DMS53 treated with DMSO at 0.1 percent for 48 hours (cell line): ENCODE measurements around the gene PLIN1.
A peak's percentile ranks its signal among the peaks of the same experiment; 100 is the strongest.

Experiments used
- DNase-seq: peaks from one replicate; lab custom pipeline; 2025; ENCODE audit not compliant: unreplicated experiment; lab: John Stamatoyannopoulos, UW

The PLIN1 gene

GRCh38 chr15:89654301-89654761 is 24.8 kb downstream of the PLIN1 start:
- no peak for DNase-seq

- no peak for DNase-seq
Observed at GRCh38 chr15:89653578-89653977, 25.6 kb downstream of the PLIN1 start.

GRCh38 chr15:89652666-89653065 is 26.5 kb downstream of the PLIN1 start:
- DNase-seq, result no peak

- DNase-seq, result no peak
Observed at GRCh38 chr15:89652131-89652530, 27.0 kb downstream of the PLIN1 start.

GRCh38 chr15:89649716-89650115 is 29.5 kb downstream of the PLIN1 start:
- no peak for DNase-seq

GRCh38 chr15:89649013-89649625 is 30.0 kb downstream of the PLIN1 start:
- no peak for DNase-seq

- DNase-seq, result no peak
Observed at GRCh38 chr15:89648106-89649012, 30.8 kb downstream of the PLIN1 start.

- peak; percentile 15 for DNase-seq
Observed at GRCh38 chr15:89647191-89647851, 31.8 kb downstream of the PLIN1 start.

- DNase-seq, result no peak
Observed at GRCh38 chr15:89646416-89647141, 32.6 kb downstream of the PLIN1 start.

- no peak for DNase-seq
Observed at GRCh38 chr15:89645680-89646079, 33.5 kb downstream of the PLIN1 start.

GRCh38 chr15:89642106-89642505 is 37.1 kb downstream of the PLIN1 start:
- DNase-seq, result no peak

- no peak for DNase-seq
Observed at GRCh38 chr15:89641053-89641452, 38.1 kb downstream of the PLIN1 start.

- DNase-seq, result no peak
Observed at GRCh38 chr15:89640245-89640644, 38.9 kb downstream of the PLIN1 start.

- DNase-seq, result no peak
Observed at GRCh38 chr15:89633585-89633984, 45.6 kb downstream of the PLIN1 start.

- DNase-seq, result no peak
Observed at GRCh38 chr15:89632563-89633430, 46.4 kb downstream of the PLIN1 start.

- DNase-seq, result no peak
Observed at GRCh38 chr15:89631902-89632264, 47.3 kb downstream of the PLIN1 start.

- DNase-seq, result no peak
Observed at GRCh38 chr15:89630974-89631901, 47.9 kb downstream of the PLIN1 start.

- no peak for DNase-seq
Observed at GRCh38 chr15:89630260-89630659, 48.9 kb downstream of the PLIN1 start.

GRCh38 chr15:89629829-89630228 is 49.3 kb downstream of the PLIN1 start:
- DNase-seq, result no peak
